Ramos (cell line): ENCODE results near the gene MYO16.
"Not testable (repeated sequence)": the region's sequence is repeated elsewhere in the genome, so short reads cannot be mapped to it uniquely, and the experiment has no call there.

Experiments used
- in situ Hi-C: fragments of 300-500 bp; cut with MboI; formaldehyde crosslinking; loops from one replicate; pipeline ENCODE4 v1.14.3; 2022; ENCODE audit warnings: low sequenced_read_pairs; ENCODE audit not compliant: unreplicated experiment

MYO16 gene

DNA sequence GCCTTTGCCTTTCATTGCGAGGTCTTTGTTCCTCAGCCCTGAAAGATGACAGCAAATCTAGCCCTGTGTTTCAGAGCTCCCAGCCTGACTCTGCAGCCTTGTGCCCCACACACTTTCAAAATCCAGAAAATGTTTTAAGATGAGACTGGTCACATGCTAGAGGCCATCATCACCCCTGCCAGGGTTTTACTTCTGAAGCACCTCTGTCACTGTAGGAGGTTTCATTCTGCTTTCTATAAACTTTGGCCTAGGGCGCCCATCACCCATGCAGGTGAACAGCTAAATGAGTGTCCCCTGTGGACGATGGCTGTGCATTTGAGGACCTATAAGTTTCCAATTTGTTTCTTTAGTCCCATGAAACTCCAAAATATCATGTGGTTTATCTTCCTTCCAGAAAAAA, 574.2 kb downstream of the MYO16 start:
- in situ Hi-C loops, result no loop called here

DNA sequence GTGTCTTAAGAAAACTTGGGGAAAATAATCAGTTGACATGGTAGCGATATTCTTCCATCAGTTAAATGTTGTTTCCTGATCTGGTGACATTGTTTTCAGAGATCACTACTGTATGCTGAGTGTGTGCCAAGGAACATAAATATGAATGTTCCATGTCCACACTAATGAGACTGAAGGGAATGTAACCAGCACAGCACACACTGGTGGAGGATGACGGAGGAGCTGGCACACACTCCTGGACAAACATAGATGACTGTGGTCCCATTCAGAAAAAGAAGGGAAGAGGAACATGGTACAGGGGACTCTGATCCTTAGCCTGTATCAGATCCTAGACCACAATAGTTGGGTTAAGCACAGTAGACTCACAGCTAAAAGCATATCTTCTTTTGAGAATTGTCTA, 574.8 kb downstream of the MYO16 start:
- in situ Hi-C loops, result no loop called here

DNA sequence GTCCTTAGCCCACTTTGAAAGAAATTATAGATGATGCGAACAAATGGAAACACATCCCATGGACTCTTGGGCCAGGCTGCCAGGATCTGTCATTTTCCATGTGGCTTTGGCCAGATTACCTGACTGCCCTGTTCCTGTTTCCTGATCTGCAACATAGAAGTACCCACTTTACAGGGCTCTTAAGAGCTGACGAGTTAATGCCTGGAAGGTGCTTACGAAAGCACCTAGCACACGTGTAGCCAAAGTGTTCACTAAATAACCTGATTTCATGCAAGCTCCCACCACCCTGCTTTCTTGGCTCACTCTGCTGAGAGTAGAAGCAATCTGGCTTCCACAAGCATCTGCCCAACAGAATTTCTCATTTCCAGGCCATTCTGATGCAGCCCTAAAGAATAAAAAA, 575.2 kb downstream of the MYO16 start:
- in situ Hi-C loops, result no loop called here

DNA sequence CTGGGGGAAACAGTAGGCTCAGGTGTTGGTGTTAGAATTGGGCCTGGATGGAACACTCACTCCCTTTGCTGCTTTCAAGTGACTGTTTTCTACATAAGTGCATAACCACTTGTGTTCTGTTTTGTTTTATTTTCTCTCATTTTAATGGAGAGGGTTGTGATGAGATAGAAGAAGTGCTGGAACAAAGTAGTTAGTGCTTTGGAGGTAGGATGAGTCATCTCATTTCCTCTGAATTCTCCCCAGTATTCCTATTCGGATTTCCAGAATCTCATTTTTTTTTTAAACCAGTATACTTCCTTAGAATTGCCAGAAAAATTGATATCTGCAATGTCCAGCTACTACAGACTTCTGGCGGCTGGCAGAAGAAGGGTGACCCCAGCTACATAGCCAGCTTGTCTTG, 575.9 kb downstream of the MYO16 start:
- in situ Hi-C loops, result no loop called here

DNA sequence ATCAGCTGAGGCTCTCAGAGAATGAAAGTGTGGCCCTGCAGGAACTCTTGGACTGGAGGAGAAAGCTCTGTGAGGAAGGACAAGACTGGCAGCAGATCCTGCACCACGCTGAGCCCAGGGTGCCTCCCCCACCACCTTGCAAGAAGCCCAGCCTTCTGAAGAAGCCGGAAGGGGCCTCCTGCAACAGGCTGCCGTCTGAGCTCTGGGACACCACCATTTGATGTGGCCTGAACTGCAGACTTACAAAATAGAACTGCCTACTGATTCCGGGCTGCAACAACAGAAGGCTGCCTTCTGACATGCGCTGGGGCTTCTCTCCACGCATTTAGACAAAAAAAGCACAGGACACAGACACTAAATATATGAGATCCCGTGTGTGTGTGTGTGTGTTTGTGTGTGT, 577.2 kb downstream of the MYO16 start:
- in situ Hi-C loops, result no loop called here

DNA sequence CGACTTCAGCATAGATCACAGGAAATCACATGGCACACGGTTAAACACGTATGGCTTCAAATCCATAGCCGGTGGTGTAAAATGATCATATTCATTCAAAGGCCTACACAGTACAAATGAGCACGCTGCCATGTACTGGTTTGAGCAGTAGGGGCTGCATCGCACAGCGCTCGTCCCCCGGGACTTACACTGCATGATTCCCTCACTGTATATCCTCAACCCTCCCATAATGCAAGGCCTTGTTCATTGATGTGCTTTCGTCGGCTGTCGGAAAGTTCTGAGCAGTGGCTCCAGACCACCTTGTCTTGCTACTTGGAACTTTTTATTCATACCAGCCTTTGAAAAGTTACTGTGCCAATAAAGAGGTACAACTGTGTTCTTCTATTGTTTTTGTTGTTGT, 578.2 kb downstream of the MYO16 start:
- in situ Hi-C loops, result no loop called here

DNA sequence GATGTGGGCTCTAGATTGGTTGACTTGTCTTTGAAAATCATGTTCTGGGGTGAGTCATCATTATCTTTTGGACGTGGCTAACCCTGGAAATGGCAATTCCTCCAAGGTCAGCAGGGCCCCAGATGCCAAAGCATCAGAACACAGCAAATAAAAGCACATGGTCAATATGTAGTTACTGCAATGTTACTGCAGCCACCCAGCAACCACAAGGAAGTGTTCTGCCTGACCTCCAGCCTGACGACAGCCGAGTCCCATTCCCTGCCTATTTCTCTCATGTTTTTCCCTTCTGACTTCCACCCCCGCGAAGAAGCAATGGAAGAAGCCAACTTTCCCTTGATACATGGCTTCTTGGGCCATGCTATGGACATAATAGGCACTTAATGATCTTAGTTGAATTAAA, 579.1 kb downstream of the MYO16 start:
- in situ Hi-C loops, result no loop called here

DNA sequence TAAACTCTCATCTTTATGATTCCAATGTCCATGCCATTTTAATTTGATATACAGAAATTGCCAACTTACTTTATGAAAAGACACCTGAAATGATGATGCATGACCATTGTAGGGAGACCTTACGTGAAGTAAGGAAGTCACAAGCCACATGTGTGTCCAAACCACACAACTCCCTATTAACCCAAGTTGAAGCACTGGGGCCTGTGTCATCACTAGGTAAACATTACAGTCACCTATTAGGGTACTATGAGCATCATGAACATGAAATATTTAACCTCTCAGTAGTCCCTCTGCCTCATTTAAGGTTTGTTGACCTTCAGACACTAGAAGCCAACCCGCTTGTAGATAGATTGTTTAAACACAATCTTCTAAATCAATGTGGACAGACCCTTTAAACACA, 580.1 kb downstream of the MYO16 start:
- in situ Hi-C loops, result no loop called here

DNA sequence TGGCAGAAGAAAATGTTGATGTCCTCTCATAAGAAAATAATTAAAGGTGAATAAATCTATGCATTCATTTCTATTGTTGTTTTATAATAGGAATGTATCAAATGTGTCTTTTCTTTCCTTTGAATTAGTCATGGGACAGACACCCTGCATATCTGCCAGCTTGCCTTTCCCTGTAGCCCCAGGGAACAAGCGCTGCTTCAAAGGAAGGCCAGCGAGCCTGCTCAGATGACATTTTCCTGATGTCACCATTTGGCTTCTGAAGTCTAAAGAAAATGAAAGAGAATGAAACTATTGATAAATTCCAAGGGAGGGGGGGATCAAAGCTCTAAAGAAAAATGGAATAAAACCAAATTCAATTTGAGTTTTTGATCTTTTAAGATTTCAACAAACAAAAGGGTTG, 582.2 kb downstream of the MYO16 start:
- in situ Hi-C loops, result no loop called here

DNA sequence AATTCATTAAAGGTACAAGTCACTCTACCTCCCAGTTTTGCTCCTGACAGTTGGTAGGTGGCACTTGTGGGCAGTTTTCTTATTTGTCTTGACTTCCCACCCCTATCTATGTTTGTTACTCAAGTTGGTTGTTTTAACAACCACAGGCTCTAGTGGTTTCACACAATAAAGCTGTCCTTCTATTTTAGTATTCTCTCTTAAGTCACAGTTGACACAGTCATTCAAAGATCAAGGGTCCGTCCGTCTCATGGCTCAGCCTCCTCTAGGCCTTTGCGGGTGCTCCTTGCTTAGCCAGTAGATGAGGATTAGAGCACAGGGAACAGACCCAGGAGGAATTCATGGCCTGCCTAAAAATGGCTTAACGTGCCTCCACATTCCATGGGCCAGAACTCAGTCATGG, 583.2 kb downstream of the MYO16 start:
- in situ Hi-C loops, result no loop called here

DNA sequence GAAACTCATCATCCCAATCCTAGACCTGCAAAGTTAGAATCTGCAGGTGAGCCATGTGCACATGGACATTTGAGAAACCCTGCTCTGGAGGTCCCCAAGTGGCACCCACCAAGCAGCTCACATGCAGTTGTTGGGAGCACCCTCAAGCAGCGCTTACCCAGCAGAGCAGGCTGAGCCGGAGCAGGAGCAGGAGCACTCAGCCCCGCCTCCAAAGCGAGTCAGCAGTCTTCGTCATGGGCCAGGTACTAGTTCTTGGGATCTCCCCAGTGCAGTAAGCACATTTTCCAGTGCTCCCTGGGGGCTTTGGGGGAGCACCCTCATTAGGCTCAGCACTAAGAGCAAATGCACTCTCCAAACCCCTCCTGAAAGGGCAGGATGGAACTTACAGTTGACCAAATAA, 584.3 kb downstream of the MYO16 start:
- in situ Hi-C loops, result no loop called here

DNA sequence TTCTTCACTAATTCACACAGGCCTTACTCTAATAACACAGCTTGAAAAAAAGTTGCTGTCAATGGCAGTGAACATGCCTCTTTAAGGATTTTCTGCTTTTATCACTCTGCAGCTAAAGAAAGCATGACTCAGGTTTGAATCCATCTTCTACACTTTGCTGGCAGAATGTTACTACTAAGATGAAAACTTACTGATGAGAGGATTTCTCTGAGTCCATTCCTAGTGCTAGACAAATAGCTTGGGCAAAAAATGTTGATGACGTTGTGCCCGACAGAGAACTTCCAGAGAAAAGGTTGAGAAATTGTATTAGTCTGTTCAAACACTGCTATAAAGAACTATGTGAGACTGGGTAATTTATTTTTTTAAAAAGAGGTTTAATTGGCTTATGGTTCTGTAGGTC, 585.0 kb downstream of the MYO16 start:
- in situ Hi-C loops, result no loop called here

DNA sequence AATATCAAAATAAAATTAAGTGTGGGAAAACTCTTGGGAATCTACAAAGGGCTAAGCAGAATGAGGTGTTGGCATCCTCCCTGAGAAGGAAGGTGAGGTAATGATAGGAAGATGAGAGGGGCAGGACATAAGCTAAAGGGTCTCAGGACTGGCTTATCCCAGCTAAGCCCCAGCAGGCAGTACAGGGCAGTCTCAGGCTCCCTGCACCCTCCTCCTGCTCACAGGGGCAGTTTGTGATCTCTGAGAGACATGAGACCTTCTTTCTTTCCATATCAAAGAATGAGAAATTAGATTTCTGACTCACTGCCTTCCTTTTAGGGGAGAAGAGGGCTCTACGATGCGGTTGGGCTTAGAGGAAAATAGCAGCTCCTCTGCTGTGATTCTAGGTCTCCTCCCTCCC, 586.0 kb downstream of the MYO16 start:
- in situ Hi-C loops, result no loop called here

DNA sequence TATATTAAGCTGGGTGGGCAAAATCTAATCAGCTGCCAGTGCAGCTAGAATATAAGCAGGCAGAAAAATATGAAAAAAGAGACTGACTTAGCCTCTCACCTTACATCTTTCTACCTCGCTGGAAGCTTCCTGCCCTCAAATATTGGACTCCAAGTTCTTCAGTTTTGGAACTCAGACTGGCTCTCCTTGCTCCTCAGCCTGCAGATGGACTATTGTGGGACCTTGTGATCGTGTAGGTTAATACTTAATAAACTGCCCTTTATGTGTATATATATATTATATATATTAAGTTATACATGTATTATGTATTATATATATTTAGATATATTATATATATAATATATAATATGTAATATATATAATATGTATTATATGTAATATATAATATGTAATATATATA, 588.1 kb downstream of the MYO16 start:
- in situ Hi-C loops, result not testable (repeated sequence)

DNA sequence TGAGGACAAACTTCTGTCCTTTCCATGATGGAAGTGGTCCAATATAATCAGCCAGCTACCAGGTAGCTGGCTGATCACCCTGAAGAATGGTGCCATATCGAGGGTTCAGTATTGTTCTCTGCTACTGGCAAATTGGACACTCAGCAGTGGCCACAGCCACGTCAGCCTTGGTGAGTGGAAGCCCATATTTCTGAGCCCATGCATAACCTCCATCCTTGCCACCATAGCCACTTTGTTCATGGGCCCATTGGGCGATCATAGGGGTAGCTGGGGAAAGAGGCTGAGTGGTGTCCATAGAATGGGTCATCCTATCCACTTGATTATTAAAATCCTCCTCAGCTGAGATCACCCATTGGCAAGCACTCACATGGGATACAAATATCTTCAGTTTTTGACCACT, 591.2 kb downstream of the MYO16 start:
- in situ Hi-C loops, result no loop called here

DNA sequence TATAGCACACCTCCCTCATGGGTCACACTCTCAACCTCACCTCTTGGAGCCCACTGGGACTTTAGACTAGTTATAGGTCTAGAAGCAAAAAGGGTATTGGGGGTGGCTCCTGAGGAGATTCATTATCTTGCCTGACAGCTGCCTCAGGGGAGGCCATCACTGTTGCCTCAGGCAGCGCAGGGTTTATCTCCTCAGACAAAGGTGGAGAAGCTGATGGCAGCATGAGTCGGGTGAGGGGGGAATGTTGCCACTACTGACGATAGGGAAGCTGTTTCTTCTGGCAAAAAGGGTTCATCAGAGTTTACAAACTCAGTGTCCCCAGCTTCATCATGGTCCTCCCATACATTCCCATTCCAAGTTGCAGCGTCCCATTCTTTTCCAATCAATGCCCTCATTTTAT, 594.6 kb downstream of the MYO16 start:
- in situ Hi-C loops, result no loop called here

DNA sequence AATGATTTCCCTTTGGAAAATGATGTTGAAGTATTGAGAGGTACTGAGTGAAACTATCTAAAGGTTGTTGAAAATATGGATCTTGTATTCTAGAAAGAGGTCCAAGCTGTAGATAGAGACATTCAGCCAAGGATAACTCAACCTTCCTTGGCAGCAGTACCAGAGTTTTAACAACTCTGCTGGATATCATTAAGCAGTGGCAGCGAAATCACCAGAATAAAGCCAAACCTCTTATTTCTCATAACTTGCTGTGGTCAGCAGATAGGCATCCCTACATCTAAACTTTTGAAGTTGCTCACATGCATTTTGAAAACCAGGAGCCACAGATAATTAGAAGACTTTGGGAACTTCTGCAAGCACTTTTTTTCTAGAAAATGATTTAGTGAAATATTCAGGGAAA, 597.2 kb downstream of the MYO16 start:
- in situ Hi-C loops, result no loop called here

DNA sequence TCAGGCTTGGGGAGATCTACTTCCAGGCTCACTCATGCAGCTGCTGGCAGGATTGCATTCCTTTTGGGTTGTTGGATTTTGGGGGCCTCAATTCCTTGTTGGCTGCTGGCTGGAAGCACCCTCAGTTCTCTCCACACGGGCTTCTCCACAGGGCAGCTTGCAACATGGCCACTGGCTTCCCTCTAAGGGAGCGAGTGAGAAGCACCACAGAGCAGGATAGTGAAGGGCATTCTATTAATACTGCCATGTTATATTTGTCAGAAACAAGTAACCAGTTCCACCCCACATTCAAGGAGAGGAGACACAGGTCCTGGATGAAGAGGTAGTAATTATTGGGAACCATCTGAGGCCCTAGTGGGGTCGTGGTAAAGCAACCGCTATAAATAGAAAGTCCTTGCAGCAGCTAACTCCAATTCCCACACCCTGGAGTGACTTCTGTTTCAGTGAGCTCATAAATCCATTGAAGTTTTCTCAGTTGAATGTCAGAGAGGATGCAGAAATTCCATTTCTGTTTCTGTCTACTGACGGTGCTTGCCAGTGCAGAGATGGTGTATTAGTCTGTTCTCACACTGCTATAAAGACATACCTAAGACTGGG, 598.0 kb downstream of the MYO16 start:
- in situ Hi-C loops, result no loop called here

DNA sequence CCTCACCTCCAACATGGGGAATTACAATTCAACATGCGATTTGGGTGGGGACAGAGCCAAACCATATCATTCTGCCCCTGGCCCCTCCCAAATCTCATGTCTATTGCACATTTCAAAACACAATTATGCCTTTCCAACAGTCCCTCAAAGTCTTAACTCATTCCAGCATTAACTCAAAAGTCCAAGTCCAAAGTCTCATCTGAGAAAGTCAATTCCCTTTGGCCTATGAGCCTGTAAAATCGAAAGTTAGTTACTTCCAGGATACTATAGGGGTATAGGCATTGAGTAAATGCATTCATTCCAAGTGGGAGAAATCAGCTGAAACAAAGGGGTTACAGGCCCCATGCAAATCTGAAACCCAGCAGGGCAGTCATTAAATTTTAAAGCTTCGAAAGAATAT, 598.8 kb downstream of the MYO16 start:
- in situ Hi-C loops, result no loop called here

DNA sequence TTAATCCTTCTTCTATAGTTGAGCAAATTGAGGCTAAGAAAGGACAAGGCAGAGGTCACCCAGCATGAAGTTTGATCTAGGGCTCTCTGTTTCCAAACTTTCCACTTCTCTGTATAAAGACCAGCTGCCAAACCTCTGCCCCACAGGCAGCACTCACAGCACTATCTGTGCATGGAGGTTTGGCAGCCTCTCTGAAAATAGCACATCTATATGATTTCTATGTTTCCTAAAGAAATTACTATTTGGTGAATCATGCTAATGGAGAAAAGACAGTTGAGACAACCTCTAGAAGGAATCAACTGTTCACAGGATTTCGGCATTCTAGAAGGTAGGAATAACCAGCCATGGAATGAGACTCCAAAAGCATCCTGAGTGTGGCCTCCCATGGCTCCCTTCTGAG, 602.5 kb downstream of the MYO16 start:
- in situ Hi-C loops, result no loop called here

DNA sequence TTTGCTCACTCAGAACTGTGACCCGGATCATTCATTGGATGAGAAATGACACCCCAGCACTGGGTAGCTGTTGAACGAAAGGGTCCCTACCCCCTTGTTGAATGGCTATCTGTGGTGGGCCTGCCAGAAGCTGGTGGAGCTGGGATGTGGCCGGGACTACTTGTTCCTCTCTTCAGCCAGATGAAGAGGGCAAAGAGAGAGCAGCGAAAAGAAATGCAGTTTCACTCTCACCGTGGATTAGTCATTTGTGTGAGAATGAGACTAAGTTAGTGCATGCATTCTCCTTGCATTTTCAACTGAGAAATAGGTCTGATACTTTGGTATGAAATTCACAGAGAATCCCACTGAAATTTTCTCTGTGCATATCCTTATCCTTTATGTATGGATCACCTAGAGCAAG, 603.9 kb downstream of the MYO16 start:
- in situ Hi-C loops, result no loop called here

DNA sequence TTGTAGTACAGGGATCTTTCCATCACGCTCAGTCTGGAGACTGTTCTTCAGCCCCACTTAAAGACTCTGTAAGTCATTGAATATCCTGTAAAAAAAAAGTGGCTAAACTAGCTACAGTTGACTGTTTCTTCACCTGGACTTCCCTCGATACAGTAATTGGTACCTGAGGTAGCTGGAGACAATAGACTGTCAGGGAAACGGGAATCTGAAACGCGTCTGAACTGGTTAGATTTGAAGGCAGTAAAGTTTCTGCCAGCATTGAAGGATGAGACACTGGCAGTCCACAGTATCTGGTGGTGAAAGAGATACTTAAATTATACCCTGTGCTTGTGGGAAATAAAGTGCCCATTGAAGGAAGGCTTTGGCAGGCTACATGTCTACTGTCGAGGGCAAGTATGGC, 606.5 kb downstream of the MYO16 start:
- in situ Hi-C loops, result no loop called here

DNA sequence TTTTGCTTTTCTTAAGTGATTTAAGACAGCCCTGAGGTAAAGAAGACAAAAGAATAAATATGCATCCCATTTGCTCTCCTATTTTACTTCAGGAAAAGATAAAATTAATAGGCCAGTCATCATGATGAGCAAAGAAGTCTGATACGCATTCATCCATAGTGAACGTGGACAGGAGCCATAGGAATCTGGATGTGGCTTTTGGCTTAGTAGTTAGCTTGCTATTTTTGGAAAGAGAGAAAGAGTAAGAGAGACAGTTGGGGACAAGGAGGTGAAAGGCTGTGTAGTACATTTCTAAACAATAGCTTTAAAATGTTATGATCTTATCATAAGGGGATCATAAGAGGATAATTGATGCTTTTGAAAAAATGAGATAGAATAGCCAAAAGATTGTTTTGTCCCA, 611.7 kb downstream of the MYO16 start:
- in situ Hi-C loops, result no loop called here
